Activated CD4-positive, alpha-beta memory T cell treated with anti-CD3 and anti-CD28 coated beads, Interleukin-2, amount 10 ng/mL, durations not matched to agents 7 days and 5 days (primary cell): Measurements from ENCODE around the gene DDI1. TPM values are rescaled to one million over a fixed set of nuclear protein-coding genes. Genes with fewer than 3 reads are reported as not detected.

Source experiments
- CTCF ChIA-PET: fragments of 350-600 bp; sonication (Branson Sonifier 250); formaldehyde crosslinking; loops from one replicate; lab custom pipeline; 2021; ENCODE audit warnings: antibody characterized with exemption, inconsistent platforms; lab: Charles Lee
- POLR2A ChIA-PET: fragments of 350-600 bp; sonication (Branson Sonifier 250); formaldehyde crosslinking; loops from one replicate; lab custom pipeline; 2021; ENCODE audit warnings: antibody characterized with exemption; lab: Charles Lee
- DNase-seq: peaks from one replicate; pipeline ENCODE4 v3.0.0-alpha.2; 2020
- H3K27ac Mint-ChIP-seq: one replicate; pipeline ENCODE4 v1.8.0; 2021; ENCODE audit warnings: mild to moderate bottlenecking, mixed read lengths
- H3K27me3 Mint-ChIP-seq: one replicate; pipeline ENCODE4 v1.8.0; 2021; ENCODE audit warnings: mixed read lengths
- H3K36me3 Mint-ChIP-seq: one replicate; pipeline ENCODE4 v1.8.0; 2021; ENCODE audit warnings: low read depth, mixed read lengths
- H3K4me1 Mint-ChIP-seq: one replicate; pipeline ENCODE4 v1.8.0; 2021; ENCODE audit warnings: mixed read lengths
- H3K4me3 Mint-ChIP-seq: one replicate; pipeline ENCODE4 v1.8.0; 2021; ENCODE audit warnings: mild to moderate bottlenecking, mixed read lengths
- H3K9me3 Mint-ChIP-seq: one replicate; pipeline ENCODE4 v1.8.0; 2021; ENCODE audit warnings: mixed read lengths
- total RNA-seq, 2 experiments: library from RNA; stranded (reverse); gene quantifications; one replicate each; pipeline ENCODE4 v1.2.3, GENCODE V29; 2021

DDI1 gene
- not detected for total RNA-seq

DNA sequence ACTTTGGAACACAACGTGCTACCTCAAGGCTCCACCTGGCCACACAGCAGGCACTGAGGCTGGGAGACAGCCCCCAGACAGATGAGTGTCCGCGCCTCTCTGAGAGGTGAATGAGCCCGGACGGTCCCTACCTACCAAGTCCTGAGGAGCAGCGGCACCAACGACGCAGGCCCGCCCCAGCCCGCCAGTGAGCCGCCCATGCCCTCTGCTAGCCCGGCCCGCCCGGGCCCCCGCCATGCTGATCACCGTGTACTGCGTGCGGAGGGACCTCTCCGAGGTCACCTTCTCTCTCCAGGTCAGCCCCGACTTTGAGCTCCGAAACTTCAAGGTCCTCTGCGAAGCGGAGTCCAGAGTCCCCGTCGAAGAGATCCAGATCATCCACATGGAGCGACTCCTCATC is at the start of gene DDI1:
Gene DDI1 (plus strand): TSS at position 53 of the 400 bp plus-strand sequence. CDS start 183 bp downstream, at position 236.
- Mint-ChIP-seq H3K27me3 (no peaks in the 10 kb centered on the region), H3K9me3 (peaks cover 2% of the 10 kb centered on the region), H3K36me3 (no peaks in the 10 kb centered on the region), H3K27ac (no peak within 1 kb of the TSS), H3K4me1 (no peaks in the 10 kb centered on the region), H3K4me3 (no peak within 1 kb of the TSS)
- ChIA-PET CTCF (no interaction called here), POLR2A (no interaction called here)
- no peak for DNase-seq

DNA sequence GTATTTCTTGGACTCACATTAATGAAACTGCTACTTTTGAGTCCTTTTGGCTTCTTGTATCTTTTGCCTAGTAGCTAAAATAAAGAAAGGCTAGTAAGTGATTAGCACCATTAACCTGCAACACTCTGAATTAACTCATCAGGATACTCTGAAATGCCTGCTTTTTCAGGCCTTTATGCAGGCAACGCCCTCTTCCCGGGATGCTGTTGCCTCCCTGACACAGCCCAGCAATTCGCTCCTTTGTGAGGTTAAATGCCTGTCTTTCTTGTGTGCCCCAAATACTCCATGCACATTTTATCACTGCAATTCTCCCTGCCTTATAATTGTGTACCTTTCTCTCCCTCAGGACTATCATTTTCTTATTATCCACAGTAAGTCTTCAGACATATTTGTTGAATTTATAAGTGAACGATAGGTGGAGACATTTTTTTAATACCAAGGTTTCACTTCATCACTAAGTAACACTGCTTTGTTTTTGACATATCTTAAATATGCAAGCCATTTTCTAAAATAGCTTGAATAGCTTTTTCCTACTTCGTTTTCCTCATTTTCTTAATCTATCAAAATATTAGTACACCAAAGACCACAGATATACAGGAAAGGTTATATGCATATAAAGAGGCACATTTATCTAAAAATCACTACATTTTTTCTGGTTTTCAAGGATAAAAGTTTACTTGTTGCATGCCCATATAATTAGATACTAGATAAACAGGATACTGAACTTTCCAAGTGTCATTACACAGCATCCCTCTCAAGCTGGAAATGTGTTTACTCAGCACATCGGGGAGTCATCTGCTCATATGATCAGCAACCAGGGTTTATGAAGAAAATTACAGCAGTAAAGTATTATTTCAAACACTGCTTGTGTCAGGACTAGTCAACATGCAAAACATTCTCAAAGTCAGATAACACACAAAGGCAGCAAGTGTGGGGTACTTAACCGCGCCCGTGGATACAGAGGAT is 48.5 kb upstream of the DDI1 start:
- POLR2A ChIA-PET = no interaction called here
- H3K9me3 Mint-ChIP-seq = no peaks in the 10 kb centered on the region
- H3K4me3 Mint-ChIP-seq = no peak overlapping the region
- no peak for DNase-seq
- no peaks in the 10 kb centered on the region for H3K27me3 Mint-ChIP-seq
- H3K36me3 Mint-ChIP-seq = no peaks in the 10 kb centered on the region
- CTCF ChIA-PET = no interaction called here
- H3K4me1 Mint-ChIP-seq = no peaks in the 10 kb centered on the region
- H3K27ac Mint-ChIP-seq = no peak overlapping the region

DNA sequence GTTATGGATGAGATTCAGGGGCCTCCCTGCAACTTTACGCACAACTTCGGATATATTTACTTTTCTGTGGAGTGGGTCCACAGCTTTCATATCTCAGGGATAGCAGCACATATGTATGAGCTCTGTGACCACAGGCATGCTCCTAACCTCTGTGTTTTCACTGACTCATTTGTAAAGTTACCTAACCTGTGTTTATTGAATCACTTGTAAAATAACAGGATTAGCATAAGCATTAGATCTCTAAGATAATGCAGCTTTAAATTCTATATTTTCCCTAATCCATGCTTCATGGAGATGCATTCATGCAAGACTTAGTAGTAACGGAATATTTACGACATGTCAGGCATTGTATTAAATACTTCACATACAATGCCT is 47.9 kb upstream of the DDI1 start:
- Mint-ChIP-seq H3K4me1 (no peaks in the 10 kb centered on the region), H3K27ac (no peak overlapping the region), H3K4me3 (no peak overlapping the region), H3K27me3 (no peaks in the 10 kb centered on the region), H3K36me3 (no peaks in the 10 kb centered on the region), H3K9me3 (no peaks in the 10 kb centered on the region)
- DNase-seq = no peak
- ChIA-PET CTCF (no interaction called here), POLR2A (no interaction called here)

DNA sequence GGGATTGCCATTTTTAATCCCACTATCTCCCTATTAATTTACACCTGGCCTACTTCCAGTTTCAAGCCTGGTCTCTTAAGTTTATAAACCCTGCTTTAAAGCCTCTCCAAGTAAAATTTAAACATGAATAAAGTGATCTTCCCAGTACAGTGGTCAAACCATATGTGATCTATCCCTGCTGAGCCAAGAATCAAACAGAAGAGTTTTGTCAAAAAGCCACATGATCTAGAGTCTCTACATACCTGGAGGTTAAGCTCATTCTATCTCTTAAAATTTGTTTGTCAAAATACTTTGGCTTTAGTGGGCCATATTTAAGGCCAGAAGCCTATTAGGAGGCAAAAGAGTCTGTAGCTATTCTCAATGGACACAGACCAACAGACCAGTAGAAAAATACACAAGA is 42.9 kb upstream of the DDI1 start:
- Mint-ChIP-seq H3K36me3 (no peaks in the 10 kb centered on the region), H3K27ac (no peak overlapping the region), H3K4me3 (no peak overlapping the region), H3K9me3 (no peaks in the 10 kb centered on the region), H3K4me1 (no peaks in the 10 kb centered on the region), H3K27me3 (no peaks in the 10 kb centered on the region)
- ChIA-PET CTCF (no interaction called here), POLR2A (no interaction called here)
- no peak for DNase-seq

DNA sequence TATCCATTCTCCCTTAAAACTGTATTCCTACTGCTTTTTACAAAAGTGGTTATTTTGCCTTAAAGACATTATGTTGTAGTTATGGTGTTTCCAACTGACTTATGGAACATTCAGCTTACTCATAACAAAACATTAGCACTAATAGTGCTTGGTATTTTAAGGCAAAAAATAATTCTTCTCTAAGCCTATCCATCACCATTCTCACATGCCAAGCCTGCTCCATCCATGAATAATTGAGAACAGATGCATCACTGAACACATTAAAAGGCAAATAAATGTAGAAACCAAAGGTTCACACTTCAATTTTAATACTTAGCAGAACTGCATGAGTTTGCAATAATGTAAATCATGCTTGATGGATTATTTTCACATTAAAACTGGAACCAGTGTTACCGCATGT is 42.3 kb upstream of the DDI1 start:
- H3K36me3 Mint-ChIP-seq = no peaks in the 10 kb centered on the region
- POLR2A ChIA-PET = no interaction called here
- no peak overlapping the region for H3K27ac Mint-ChIP-seq
- H3K27me3 Mint-ChIP-seq = no peaks in the 10 kb centered on the region
- no peaks in the 10 kb centered on the region for H3K4me1 Mint-ChIP-seq
- H3K9me3 Mint-ChIP-seq = no peaks in the 10 kb centered on the region
- H3K4me3 Mint-ChIP-seq = no peak overlapping the region
- DNase-seq = no peak
- CTCF ChIA-PET = no interaction called here

DNA sequence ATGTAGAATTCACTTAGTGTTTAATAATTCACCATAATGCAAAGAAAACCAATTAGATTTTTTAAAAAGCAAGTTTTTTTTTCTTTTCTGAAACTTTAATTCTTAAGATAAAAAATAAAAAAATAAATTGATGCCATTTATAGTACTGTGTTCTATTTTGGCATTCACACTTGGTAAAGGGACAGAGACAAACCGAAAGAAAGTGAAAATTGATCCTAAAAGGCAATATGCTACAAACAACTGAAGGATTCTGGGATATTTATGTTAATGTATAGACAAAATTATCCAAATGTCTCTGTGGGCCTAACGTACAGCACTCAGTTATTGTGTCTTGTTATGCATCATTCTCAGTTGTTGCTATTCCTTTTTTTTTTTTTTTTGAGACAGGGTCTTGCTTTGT is 41.9 kb upstream of the DDI1 start:
- H3K27me3 Mint-ChIP-seq = no peaks in the 10 kb centered on the region
- DNase-seq = no peak
- no peaks in the 10 kb centered on the region for H3K9me3 Mint-ChIP-seq

DNA sequence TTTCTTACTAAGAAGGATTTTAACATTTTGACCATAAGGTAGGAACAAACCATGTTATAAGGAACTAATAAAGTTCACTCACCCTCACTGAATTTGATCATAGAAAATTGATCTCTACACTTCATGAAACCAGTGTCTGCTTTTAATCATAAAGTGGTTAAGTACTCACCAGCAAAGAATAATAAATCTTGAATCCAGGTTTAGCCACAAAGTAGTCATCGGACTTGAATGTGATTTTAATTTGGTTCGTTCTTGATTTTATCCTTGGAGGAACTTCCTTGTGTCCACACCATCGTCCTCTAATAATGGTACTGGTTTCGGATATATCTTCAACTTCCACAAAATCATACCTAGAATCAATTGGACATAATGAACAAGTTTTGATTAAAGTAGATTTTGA is 40.5 kb upstream of the DDI1 start:
- ChIA-PET POLR2A (no interaction called here), CTCF (no interaction called here)
- Mint-ChIP-seq H3K4me3 (no peak overlapping the region), H3K27me3 (no peaks in the 10 kb centered on the region), H3K36me3 (no peaks in the 10 kb centered on the region), H3K9me3 (no peaks in the 10 kb centered on the region), H3K4me1 (no peaks in the 10 kb centered on the region), H3K27ac (no peak overlapping the region)
- DNase-seq = no peak

More for the DNA sequence above, 41.9 kb upstream of the DDI1 start:
- Mint-ChIP-seq H3K36me3 (no peaks in the 10 kb centered on the region), H3K27ac (no peak overlapping the region), H3K4me3 (no peak overlapping the region), H3K4me1 (no peaks in the 10 kb centered on the region)
- CTCF ChIA-PET = no interaction called here
- POLR2A ChIA-PET = no interaction called here

DNA sequence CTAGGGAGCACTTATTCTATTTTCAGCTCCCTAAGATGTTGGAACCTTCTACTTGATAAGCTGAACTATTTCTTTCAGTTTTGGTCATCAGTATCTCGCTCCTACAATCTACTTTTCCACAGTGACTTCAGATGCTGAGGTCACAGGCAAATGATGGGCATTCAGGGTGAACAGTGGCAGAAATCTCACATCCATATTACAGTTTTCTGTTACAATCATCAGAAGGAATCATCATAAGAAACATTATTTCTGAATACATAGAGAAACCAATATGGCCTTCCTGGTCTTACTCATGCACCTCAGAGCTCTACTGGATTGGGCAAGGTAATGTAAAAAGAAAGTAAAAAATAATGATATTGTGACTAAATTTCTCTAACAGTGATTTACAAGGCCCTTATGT is 39.4 kb upstream of the DDI1 start:
- Mint-ChIP-seq H3K27ac (no peak overlapping the region), H3K4me3 (no peak overlapping the region), H3K4me1 (no peaks in the 10 kb centered on the region), H3K27me3 (no peaks in the 10 kb centered on the region), H3K36me3 (no peaks in the 10 kb centered on the region), H3K9me3 (no peaks in the 10 kb centered on the region)
- ChIA-PET CTCF (no interaction called here), POLR2A (no interaction called here)
- DNase-seq = no peak

DNA sequence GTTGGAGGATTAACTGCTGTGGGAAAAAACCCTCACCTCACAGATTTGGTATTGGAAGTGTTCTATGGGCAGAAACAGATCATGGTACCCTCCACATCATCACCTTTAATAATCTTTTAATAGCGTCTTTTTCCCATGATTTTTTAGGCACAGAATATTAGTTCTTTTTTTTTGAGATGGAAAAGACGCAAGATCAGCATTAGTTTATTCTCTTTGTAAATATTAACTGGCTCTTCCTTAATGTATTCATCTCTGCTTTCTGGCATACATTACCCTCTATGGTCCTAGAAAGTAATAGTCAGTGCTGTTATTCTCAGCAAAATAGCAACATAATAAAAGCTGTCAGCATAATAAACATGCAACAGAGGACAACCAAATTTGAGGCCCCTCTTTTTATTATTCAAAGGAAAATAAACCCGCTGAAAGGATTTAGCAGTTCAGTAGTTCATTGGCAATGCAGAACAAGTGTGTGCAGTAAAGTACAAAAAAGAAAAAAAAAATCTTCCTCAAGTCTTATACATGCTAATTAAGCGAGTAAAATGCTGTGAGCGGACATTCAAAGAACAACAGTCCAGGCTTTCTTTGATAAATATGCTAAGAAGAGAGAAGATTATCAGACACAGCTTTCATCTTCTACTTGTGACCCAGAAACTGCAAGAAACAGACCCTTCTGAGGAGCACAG is 37.5 kb upstream of the DDI1 start:
- ChIA-PET POLR2A (no interaction called here), CTCF (no interaction called here)
- H3K4me1 Mint-ChIP-seq = no peaks in the 10 kb centered on the region
- H3K9me3 Mint-ChIP-seq = no peaks in the 10 kb centered on the region
- DNase-seq = no peak
- no peaks in the 10 kb centered on the region for H3K27me3 Mint-ChIP-seq
- H3K27ac Mint-ChIP-seq = no peak overlapping the region
- no peak overlapping the region for H3K4me3 Mint-ChIP-seq
- no peaks in the 10 kb centered on the region for H3K36me3 Mint-ChIP-seq

DNA sequence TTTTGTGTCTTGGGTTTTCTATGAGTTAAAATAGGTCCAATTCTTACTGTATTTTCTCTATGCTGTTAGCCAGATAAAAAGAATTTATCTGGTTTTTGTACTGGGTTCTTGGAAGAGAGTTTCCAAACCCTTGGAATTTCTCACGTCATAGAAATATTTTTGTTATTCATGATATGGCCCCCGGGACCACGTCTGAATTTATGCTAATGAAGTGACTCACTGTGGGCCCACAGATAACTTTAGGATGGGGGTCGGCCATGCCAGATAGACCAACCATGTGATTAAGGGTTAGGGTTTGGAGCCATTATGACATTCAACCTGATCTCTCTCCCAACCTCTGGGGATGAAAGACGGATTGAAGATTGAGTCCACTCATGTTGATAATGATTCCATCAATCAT is 35.6 kb upstream of the DDI1 start:
- ChIA-PET POLR2A (no interaction called here), CTCF (no interaction called here)
- H3K27me3 Mint-ChIP-seq = no peaks in the 10 kb centered on the region
- H3K27ac Mint-ChIP-seq = no peak overlapping the region
- no peaks in the 10 kb centered on the region for H3K36me3 Mint-ChIP-seq
- no peak for DNase-seq
- no peak overlapping the region for H3K4me3 Mint-ChIP-seq
- no peaks in the 10 kb centered on the region for H3K4me1 Mint-ChIP-seq
- no peaks in the 10 kb centered on the region for H3K9me3 Mint-ChIP-seq

DNA sequence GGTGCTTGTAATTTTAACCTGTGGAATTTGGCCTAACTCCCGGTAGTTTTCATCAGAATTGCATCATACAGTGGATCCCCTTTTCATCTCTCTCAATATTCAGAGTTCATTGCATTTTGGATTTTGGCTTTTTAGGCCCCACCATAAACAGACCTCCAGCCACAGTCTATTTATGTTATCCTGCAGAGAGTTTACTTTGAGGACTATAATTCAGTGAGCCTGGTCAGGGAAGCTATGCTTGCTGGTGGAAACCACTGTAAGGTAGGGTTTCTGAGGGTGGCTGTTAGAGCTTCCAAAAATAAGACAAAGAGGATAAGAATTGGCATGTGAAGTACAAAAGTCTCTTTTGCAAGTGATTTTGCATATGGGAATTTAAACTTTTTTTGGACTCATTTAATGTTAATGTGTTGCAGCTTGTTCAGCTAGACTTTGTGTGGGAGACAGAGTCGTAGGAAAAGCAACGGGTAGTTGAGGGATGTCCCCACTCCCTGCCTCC is 34.8 kb upstream of the DDI1 start:
- Mint-ChIP-seq H3K9me3 (no peaks in the 10 kb centered on the region), H3K4me1 (no peaks in the 10 kb centered on the region), H3K27me3 (no peaks in the 10 kb centered on the region), H3K27ac (no peak overlapping the region), H3K36me3 (no peaks in the 10 kb centered on the region), H3K4me3 (no peak overlapping the region)
- POLR2A ChIA-PET = no interaction called here
- CTCF ChIA-PET = no interaction called here
- no peak for DNase-seq

DNA sequence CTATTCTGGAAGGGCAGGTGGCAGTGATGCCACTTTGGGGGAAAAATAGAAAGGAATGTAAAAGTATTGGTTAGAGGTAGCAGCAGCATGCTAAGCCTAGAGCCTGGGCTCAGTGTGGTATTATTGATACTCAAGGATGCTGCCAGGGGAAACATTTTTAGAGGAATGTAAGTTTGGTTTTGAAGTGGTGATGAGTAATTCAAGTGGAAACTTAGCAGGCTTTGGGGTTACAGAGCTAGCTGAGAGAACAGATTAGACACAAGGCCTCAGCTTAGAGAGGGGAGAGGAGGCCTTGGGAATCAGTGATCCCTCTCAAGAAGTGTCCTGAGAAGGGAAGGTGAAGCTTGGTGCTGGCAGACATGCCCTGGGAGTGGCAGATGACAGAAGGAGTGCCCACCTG is 32.9 kb upstream of the DDI1 start:
- no peaks in the 10 kb centered on the region for H3K4me1 Mint-ChIP-seq
- DNase-seq = no peak
- POLR2A ChIA-PET = no interaction called here
- CTCF ChIA-PET = no interaction called here
- no peaks in the 10 kb centered on the region for H3K27me3 Mint-ChIP-seq
- no peaks in the 10 kb centered on the region for H3K9me3 Mint-ChIP-seq
- H3K36me3 Mint-ChIP-seq = no peaks in the 10 kb centered on the region
- no peak overlapping the region for H3K27ac Mint-ChIP-seq
- H3K4me3 Mint-ChIP-seq = no peak overlapping the region

DNA sequence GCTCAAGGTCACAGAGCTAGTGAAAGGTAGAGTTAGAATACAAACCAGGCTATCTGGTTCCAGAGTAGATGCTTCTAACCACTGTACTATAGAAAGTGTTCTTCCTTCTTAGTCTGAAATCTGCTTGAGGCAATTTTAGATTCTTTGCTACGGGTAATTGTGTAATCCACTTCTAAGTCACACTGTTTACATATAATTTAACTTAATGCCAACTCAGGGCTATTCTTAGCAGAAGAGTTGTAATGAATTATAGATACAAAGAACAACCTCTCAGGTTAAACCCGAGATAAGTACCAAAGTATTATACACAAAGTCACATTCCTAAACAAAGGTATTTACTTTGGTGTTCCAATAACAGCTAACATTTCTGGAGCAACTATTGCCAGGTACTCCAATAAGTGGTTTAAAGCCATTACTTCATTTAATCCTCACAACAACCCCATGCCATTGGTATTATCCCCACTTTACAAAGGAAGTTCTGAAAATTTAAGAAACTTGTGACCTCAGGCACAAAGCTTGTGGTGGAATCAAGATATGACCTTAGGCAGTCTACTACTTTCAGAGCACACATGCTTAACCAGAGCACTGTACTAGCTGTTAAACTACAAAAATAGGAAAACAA is 31.1 kb upstream of the DDI1 start:
- no peaks in the 10 kb centered on the region for H3K27me3 Mint-ChIP-seq
- DNase-seq = no peak
- H3K4me3 Mint-ChIP-seq = no peak overlapping the region
- no peaks in the 10 kb centered on the region for H3K4me1 Mint-ChIP-seq
- no peak overlapping the region for H3K27ac Mint-ChIP-seq
- no peaks in the 10 kb centered on the region for H3K36me3 Mint-ChIP-seq
- CTCF ChIA-PET = no interaction called here
- H3K9me3 Mint-ChIP-seq = no peaks in the 10 kb centered on the region
- POLR2A ChIA-PET = no interaction called here
